Esophagus muscularis mucosa (tissue), 4 donors: ENCODE results near the gene BAZ2A. TPM values are rescaled to one million over a fixed set of nuclear protein-coding genes. Genes with fewer than 3 reads are reported as not detected.

Source experiments
- DNase-seq: peaks from one replicate; pipeline ENCODE4 v3.0.0-alpha.2; 2017; ENCODE audit errors: extremely low spot score
- H3K27ac ChIP-seq, 4 donors: fragments of 200-600 bp; sonication (generic); replicated peaks in 1 of 4; 1 replicate in 3 of 4; 2 replicates in 1 of 4; pipeline ENCODE4 v1.5.1; 2016 to 2019; ENCODE audit warnings: mild to moderate bottlenecking in 1 of 4
- H3K27me3 ChIP-seq, 4 donors: fragments of 200-600 bp; sonication (generic); one replicate each; pipeline versions ENCODE4 v1.5.1 to v1.6.0; 2016 to 2019
- H3K36me3 ChIP-seq, 4 donors: fragments of 200-600 bp; sonication (generic); one replicate each; pipeline ENCODE4 v1.5.1; 2016 to 2019
- H3K4me1 ChIP-seq, 4 donors: fragments of 200-600 bp; sonication (generic); one replicate each; pipeline ENCODE4 v1.5.1; 2016 to 2019
- H3K4me3 ChIP-seq, 4 donors: fragments of 200-600 bp; sonication (generic); 1 replicate in 2 of 4; 2 replicates in 2 of 4; pipeline ENCODE4 v1.5.1; 2016 to 2019; ENCODE audit warnings: mild to moderate bottlenecking in 4 of 4, moderate library complexity in 1 of 4
- H3K9me3 ChIP-seq, 4 donors: fragments of 200-600 bp; sonication (generic); 1 replicate in 3 of 4; 2 replicates in 1 of 4; pipeline ENCODE4 v1.5.1; 2016 to 2019
- CTCF ChIP-seq, 3 experiments: fragments of 200-600 bp in 2 of 3; fragments of 450-650 bp in 1 of 3; sonication (generic) in 2 of 3; IDR thresholded peaks; one replicate each; pipeline ENCODE4 v1.5.1; 2017 to 2019; ENCODE audit warnings: antibody characterized with exemption in 3 of 3, mild to moderate bottlenecking in 2 of 3, moderate library complexity in 1 of 3
- EP300 ChIP-seq: sonication (generic); formaldehyde crosslinking; IDR thresholded peaks from one replicate; pipeline ENCODE4 v1.6.1; 2017; ENCODE audit warnings: antibody characterized with exemption
- POLR2A ChIP-seq: fragments of 450-650 bp; IDR thresholded peaks from one replicate; pipeline ENCODE4 v1.6.1; 2017; ENCODE audit warnings: antibody characterized with exemption, moderate library complexity, mild to moderate bottlenecking, low read depth
- POLR2AphosphoS5 ChIP-seq, 2 donors: sonication (generic); formaldehyde crosslinking; IDR thresholded peaks; one replicate each; pipeline ENCODE4 v1.6.1; 2017; ENCODE audit warnings: antibody characterized with exemption in 2 of 2
- WGBS: methylation state at CpG from one replicate; pipeline ENCODE4 v1.1.5; 2018; 5-methylcytosine and 5-hydroxymethylcytosine counted together
- intact Hi-C: fragments of 100-400 bp; cut with DNase I; formaldehyde crosslinking; loops from one replicate; pipeline ENCODE4 v1.15.1; 2023
- total RNA-seq, 4 donors: library from RNA; depleted of rRNA; stranded (reverse); fragments of >200 nt; gene quantifications; one replicate each; pipeline versions ENCODE4 v1.1.0 to v1.2.1, GENCODE V29; 2016

Gene BAZ2A
- total RNA-seq, 4 donors from 2014 or later: 45.4 to 65.6 (median 61.5) TPM

- no peaks in the 10 kb centered on the region for H3K9me3 ChIP-seq
- H3K36me3 ChIP-seq: peaks cover 35 to 53% (median 47%) of the 10 kb centered on the region in 4 donors
- WGBS: 45% methylated on average over 4 of the region's 4 CpGs
- TF ChIP-seq POLR2AphosphoS5 (IDR thresholded peaks at IDR 0.05) (no peak), POLR2A (no peak), EP300 (no peak), CTCF (IDR thresholded peaks at IDR 0.05) (no peak)
- H3K4me1 ChIP-seq: peaks cover 32 to 63% (median 59%) of the 10 kb centered on the region in 4 donors
- H3K4me3 ChIP-seq: peak overlapping the region; percentile 61 to 98 (median 76)
- peak overlapping the region; percentile 85 to 96 (median 90) for H3K27ac ChIP-seq
- DNase-seq: no peak
- H3K27me3 ChIP-seq: no peaks in the 10 kb centered on the region
- intact Hi-C loops: loop anchor here (2.0 to 5.0 kb wide), 2 partner anchors 43 to 82 kb away; partner anchors contain the start of gene PTGES3
Observed at GRCh38 chr12:56644654-56645053, 14.5 kb upstream of the BAZ2A start.

GRCh38 chr12:56641219-56641618 is 11.1 kb upstream of the BAZ2A start:
- DNase-seq: no peak
- Histone ChIP-seq H3K4me3 (no peak overlapping the region), H3K9me3 (no peaks in the 10 kb centered on the region), H3K4me1 (peaks cover 40 to 77% (median 72%) of the 10 kb centered on the region in 4 donors), H3K27me3 (no peaks in the 10 kb centered on the region), H3K36me3 (peaks cover 56 to 78% (median 69%) of the 10 kb centered on the region in 4 donors), H3K27ac (peak overlapping the region in 1 of 4 donors; percentile 44)
- intact Hi-C loops: no loop called here
- TF ChIP-seq EP300 (no peak), CTCF (IDR thresholded peaks at IDR 0.05) (no peak), POLR2AphosphoS5 (IDR thresholded peaks at IDR 0.05) (no peak), POLR2A (no peak)
- WGBS: 73% methylated on average over 6 of the region's 6 CpGs

- Histone ChIP-seq H3K9me3 (no peaks in the 10 kb centered on the region), H3K27ac (peak overlapping the region; percentile 88 to 95 (median 94)), H3K4me1 (peaks cover 40 to 82% (median 70%) of the 10 kb centered on the region in 4 donors), H3K4me3 (no peak overlapping the region), H3K27me3 (no peaks in the 10 kb centered on the region), H3K36me3 (peaks cover 43 to 55% (median 50%) of the 10 kb centered on the region in 4 donors)
- WGBS: 47% methylated on average over 2 of the region's 2 CpGs
- TF ChIP-seq POLR2AphosphoS5 (IDR thresholded peaks at IDR 0.05): no peak
- TF ChIP-seq EP300: no peak
- no peak for TF ChIP-seq CTCF (IDR thresholded peaks at IDR 0.05)
- TF ChIP-seq POLR2A: no peak
- intact Hi-C loops: loop anchor here (2.0 to 10.0 kb wide), 3 partner anchors 117 to 513 kb away; partner anchors contain the start of genes ESYT1 and RBMS2
- no peak for DNase-seq
Observed at GRCh38 chr12:56637621-56638020, 7.5 kb upstream of the BAZ2A start.

GRCh38 chr12:56636675-56637540 is 6.8 kb upstream of the BAZ2A start:
- Histone ChIP-seq H3K4me3 (peak overlapping the region; percentile 78 to 89 (median 83)), H3K27ac (peak overlapping the region; percentile 88 to 95 (median 94)), H3K9me3 (no peaks in the 10 kb centered on the region), H3K27me3 (no peaks in the 10 kb centered on the region), H3K4me1 (peaks cover 40 to 82% (median 70%) of the 10 kb centered on the region in 4 donors), H3K36me3 (peaks cover 35 to 47% (median 43%) of the 10 kb centered on the region in 4 donors)
- TF ChIP-seq POLR2A (no peak), CTCF (IDR thresholded peaks at IDR 0.05) (peak; percentile 56 to 64 (median 63)), EP300 (no peak), POLR2AphosphoS5 (IDR thresholded peaks at IDR 0.05) (peak; percentile 74 to 86)
- intact Hi-C loops: loop anchor here (2.0 to 10.0 kb wide), 3 partner anchors 116 to 512 kb away; partner anchors contain the start of genes ESYT1 and RBMS2
- WGBS: 3% methylated on average over 7 of the region's 12 CpGs
- DNase-seq: peak; percentile 100
